Measurements from ENCODE around the gene FAM107A.

DNA sequence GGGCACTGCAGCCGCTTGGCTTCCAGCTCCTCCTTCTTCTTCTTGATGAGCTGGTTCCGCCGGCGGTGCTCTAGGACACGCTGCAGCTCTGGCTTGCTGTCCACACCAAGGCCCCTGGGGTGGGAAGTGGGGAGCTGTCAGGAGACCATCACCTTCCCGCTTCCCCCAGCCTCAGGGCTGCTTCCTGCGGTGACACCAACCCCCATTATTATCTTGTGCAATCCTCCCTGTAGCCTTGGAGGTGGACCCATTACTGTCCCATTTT lies 10.0 kb downstream of the FAM107A start:
- TF ChIP-seq GATA3 (IDR thresholded peaks at IDR 0.05; ENCODE audit: low read depth, low read length), result no peak
- no peak for TF ChIP-seq GATA2 (IDR thresholded peaks at IDR 0.05; ENCODE audit: low read depth, low read length)
